K562 (cell line): ENCODE results near the gene GNG14. TPM values are rescaled to one million over a fixed set of nuclear protein-coding genes. Genes with fewer than 3 reads are reported as not detected.

Experiments
- CREB1 ChIP-seq, 2 experiments: sonication (generic) in 1 of 2; formaldehyde crosslinking in 1 of 2; IDR thresholded peaks; 2 replicates each; pipeline versions ENCODE4 v1.6.1 to v1.8.0; 2012 to 2022; ENCODE audit warnings: inconsistent platforms in 1 of 2, mild to moderate bottlenecking in 1 of 2, missing genetic modification reagents in 1 of 2, moderate library complexity in 1 of 2
- EGR1 ChIP-seq: fragments of 450-650 bp; conservative IDR thresholded peaks from 2 replicates; pipeline ENCODE4 v1.6.1; 2017; ENCODE audit warnings: mild to moderate bottlenecking
- ETS2 ChIP-seq: IDR thresholded peaks from 2 replicates; pipeline ENCODE4 v1.6.1; 2016; ENCODE audit warnings: borderline replicate concordance, missing genetic modification characterization, mild to moderate bottlenecking, moderate library complexity, missing compliant biosample characterization; ENCODE audit not compliant: poor library complexity, severe bottlenecking
- KAT8 ChIP-seq: fragments of 450-650 bp; IDR thresholded peaks from 2 replicates; pipeline ENCODE4 v1.6.1; 2016; ENCODE audit warnings: low read depth, mild to moderate bottlenecking
- NFYB ChIP-seq: IDR thresholded peaks from 2 replicates; pipeline ENCODE4 v1.6.1; 2011; ENCODE audit warnings: mild to moderate bottlenecking, moderate library complexity; ENCODE audit not compliant: insufficient read length; ENCODE audit errors: extremely low read depth
- NONO ChIP-seq, 2 experiments: fragments of 200-400 bp in 1 of 2; fragments of 450-650 bp in 1 of 2; formaldehyde crosslinking in 1 of 2; IDR thresholded peaks; 2 replicates each; pipeline ENCODE4 v1.6.1; 2017; ENCODE audit warnings: low read depth in 2 of 2, mild to moderate bottlenecking in 2 of 2, moderate library complexity in 2 of 2, low read length in 1 of 2
- RHOXF2B ChIP-seq: fragments of 250-450 bp; sonication (Bioruptor Pico); conservative IDR thresholded peaks from 2 replicates; pipeline ENCODE4 v1.5.1; 2021
- SMAD3 ChIP-seq: fragments of 450-650 bp; formaldehyde crosslinking; conservative IDR thresholded peaks from 2 replicates; pipeline ENCODE4 v1.4.0; 2020; ENCODE audit warnings: mild to moderate bottlenecking
- SP2 ChIP-seq: IDR thresholded peaks from 2 replicates; pipeline ENCODE4 v1.6.1; 2011; ENCODE audit warnings: mild to moderate bottlenecking, low read depth, low read length, moderate library complexity; ENCODE audit not compliant: poor library complexity, severe bottlenecking; ENCODE audit errors: extremely low read depth
- TBP ChIP-seq: optimal IDR thresholded peaks from 2 replicates; pipeline ENCODE3; 2011; ENCODE audit warnings: low read depth, low read length, improper control_type of control experiment
- TOE1 ChIP-seq, 2 experiments: fragments of 450-650 bp in 1 of 2; sonication (generic) in 1 of 2; formaldehyde crosslinking in 1 of 2; IDR thresholded peaks; 2 replicates each; pipeline versions ENCODE4 v1.7.1 to v1.8.0; 2016 to 2022; ENCODE audit warnings: borderline replicate concordance in 2 of 2, mild to moderate bottlenecking in 2 of 2, antibody characterized with exemption in 1 of 2, inconsistent platforms in 1 of 2, low read depth in 1 of 2, missing genetic modification reagents in 1 of 2, moderate library complexity in 1 of 2
- YBX1 ChIP-seq: fragments of 450-650 bp; IDR thresholded peaks from 2 replicates; pipeline ENCODE4 v1.7.1; 2016; ENCODE audit warnings: mild to moderate bottlenecking
- ZKSCAN8 ChIP-seq: fragments of 200-800 bp; sonication (Bioruptor generic); IDR thresholded peaks from 2 replicates; pipeline ENCODE4 v1.6.1; 2016; ENCODE audit warnings: missing genetic modification characterization, missing compliant biosample characterization
- ZNF24 ChIP-seq: fragments of 450-650 bp; IDR thresholded peaks from 2 replicates; pipeline ENCODE4 v1.6.1; 2016
- ZNF583 ChIP-seq: fragments of 250-450 bp; sonication (Bioruptor Pico); IDR thresholded peaks from 2 replicates; pipeline ENCODE4 v1.4.0; 2020
- polyA plus RNA-seq, 8 experiments: library from polyadenylated mRNA; depleted of rRNA in 4 of 8; stranded (reverse) in 5 of 8; unstranded in 3 of 8; fragments of >200 nt; fragmentation: Nextera tagmentation in 2 of 8; fragmentation: Illumina TruSeq in 1 of 8; extraction: Ambion mirVana in 2 of 8; extraction: Trizol in 1 of 8; gene quantifications; 2 replicates each; pipeline versions ENCODE4 v1.2.1 to v1.2.3, GENCODE V29; 2011 to 2014; ENCODE audit warnings: inconsistent platforms in 1 of 8, missing spikeins in 1 of 8
- total RNA-seq, 7 experiments: library from RNA; depleted of rRNA in 6 of 7; stranded (reverse); fragments of >200 nt in 6 of 7; fragmentation: Illumina TruSeq in 2 of 7; extraction: Trizol in 2 of 7; gene quantifications; 2 replicates each; pipeline versions ENCODE4 v1.2.1 to v1.2.3, GENCODE V29; 2011 to 2021; ENCODE audit warnings: low replicate concordance in 1 of 7
- TF ChIP-seq, protein P1 (sequence below): fragments of 450-650 bp; IDR thresholded peaks from 2 replicates; pipeline ENCODE4 v1.6.1; 2014; ENCODE audit warnings: low read depth, mild to moderate bottlenecking, moderate library complexity, borderline replicate concordance
- TF ChIP-seq, protein P2 (sequence below): fragments of 450-650 bp; formaldehyde crosslinking; IDR thresholded peaks from 2 replicates; pipeline ENCODE4 v1.4.0; 2020; ENCODE audit warnings: mild to moderate bottlenecking
- TF ChIP-seq, protein P3 (sequence below): IDR thresholded peaks from 2 replicates; pipeline ENCODE4 v1.6.1; 2014; ENCODE audit warnings: antibody characterized with exemption
- TF ChIP-seq, protein P4 (sequence below): fragments of 450-650 bp; IDR thresholded peaks from 2 replicates; pipeline ENCODE4 v1.6.1; 2016; ENCODE audit warnings: mild to moderate bottlenecking

The GNG14 gene
- total and polyA plus RNA-seq, 9 of the 15 experiments (the other 6 are each of a cell fraction or from before 2014, with no cell fraction given) = not detected

DNA sequence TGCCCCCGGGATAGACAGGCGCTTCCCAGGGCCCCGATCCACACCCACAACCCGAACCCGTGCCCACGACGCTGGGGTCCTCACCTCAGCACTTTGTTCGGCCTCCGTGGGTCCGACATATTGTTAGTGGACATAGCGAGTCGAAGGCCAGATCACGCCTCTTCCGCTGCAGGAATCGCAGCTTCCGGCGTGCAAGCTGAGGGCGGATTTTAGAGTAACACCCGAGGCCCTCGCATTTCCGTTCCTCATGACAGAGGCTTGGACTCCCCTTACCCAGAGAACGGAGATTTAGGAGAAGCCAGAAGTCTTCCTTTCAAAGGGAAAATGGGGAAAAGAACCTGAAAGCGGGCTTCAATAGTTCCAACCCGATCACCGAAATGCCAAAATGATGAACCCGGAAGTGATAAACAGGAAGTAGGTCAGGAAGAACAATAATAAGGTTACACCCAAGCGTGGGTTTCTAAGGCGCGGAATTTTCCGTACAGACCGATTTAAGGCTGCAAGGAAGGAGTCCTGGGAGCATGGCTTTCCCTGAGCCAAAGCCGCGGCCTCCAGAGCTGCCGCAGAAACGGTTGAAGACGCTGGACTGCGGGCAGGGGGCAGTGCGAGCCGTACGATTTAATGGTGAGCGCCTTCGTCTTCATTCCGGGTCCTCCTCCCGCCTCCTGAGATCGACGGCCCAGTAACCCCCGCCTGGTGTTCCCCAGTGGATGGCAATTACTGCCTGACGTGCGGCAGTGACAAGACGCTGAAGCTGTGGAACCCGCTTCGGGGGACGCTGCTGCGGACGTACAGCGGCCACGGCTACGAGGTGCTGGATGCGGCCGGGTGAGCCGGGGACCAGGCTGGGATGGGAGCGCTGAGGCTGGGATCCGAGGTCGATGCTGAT is 18.3 kb upstream of the GNG14 start (continued):
- TF ChIP-seq YBX1 (no peak), ZNF583 (CRISPR knock-in tag) (no peak), ETS2 (tag) (no peak), NONO (IDR thresholded peaks at IDR 0.05; ENCODE audit: low read depth in 2 of 2, low read length in 1 of 2) (0 out of 4 replicates have a peak, but pooled peaks of 1 of the 2 experiments have one; percentile 41), ZKSCAN8 (CRISPR knock-in tag) (no peak), EGR1 (peak; percentile 76), SMAD3 (CRISPR knock-in tag) (peak; percentile 82), SP2 (no peak), CREB1 (IDR thresholded peaks at IDR 0.05) (no peak; the same call in 1 of the 2 replicates), CREB1 (CRISPR knock-in tag; IDR thresholded peaks at IDR 0.05) (0 out of 2 replicates have a peak, but pooled peaks have one; percentile 38), ZNF24 (no peak), KAT8 (peak; percentile 95), RHOXF2B (0 out of 2 replicates have a peak, but pooled peaks have one; percentile 35), TBP (peak; percentile 57), NFYB (no peak), TOE1 (IDR thresholded peaks at IDR 0.05; ENCODE audit: borderline replicate concordance) (peak; percentile 81; the same call in 1 of the 2 replicates), TOE1 (CRISPR knock-in tag; IDR thresholded peaks at IDR 0.05; ENCODE audit: borderline replicate concordance, low read depth) (no peak)
- TF ChIP-seq, protein P1, sequence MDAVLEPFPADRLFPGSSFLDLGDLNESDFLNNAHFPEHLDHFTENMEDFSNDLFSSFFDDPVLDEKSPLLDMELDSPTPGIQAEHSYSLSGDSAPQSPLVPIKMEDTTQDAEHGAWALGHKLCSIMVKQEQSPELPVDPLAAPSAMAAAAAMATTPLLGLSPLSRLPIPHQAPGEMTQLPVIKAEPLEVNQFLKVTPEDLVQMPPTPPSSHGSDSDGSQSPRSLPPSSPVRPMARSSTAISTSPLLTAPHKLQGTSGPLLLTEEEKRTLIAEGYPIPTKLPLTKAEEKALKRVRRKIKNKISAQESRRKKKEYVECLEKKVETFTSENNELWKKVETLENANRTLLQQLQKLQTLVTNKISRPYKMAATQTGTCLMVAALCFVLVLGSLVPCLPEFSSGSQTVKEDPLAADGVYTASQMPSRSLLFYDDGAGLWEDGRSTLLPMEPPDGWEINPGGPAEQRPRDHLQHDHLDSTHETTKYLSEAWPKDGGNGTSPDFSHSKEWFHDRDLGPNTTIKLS = 0 out of 2 replicates have a peak, but pooled peaks have one; percentile 39
- TF ChIP-seq, protein P2, sequence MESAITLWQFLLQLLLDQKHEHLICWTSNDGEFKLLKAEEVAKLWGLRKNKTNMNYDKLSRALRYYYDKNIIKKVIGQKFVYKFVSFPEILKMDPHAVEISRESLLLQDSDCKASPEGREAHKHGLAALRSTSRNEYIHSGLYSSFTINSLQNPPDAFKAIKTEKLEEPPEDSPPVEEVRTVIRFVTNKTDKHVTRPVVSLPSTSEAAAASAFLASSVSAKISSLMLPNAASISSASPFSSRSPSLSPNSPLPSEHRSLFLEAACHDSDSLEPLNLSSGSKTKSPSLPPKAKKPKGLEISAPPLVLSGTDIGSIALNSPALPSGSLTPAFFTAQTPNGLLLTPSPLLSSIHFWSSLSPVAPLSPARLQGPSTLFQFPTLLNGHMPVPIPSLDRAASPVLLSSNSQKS = no peak
- TF ChIP-seq, protein P3, sequence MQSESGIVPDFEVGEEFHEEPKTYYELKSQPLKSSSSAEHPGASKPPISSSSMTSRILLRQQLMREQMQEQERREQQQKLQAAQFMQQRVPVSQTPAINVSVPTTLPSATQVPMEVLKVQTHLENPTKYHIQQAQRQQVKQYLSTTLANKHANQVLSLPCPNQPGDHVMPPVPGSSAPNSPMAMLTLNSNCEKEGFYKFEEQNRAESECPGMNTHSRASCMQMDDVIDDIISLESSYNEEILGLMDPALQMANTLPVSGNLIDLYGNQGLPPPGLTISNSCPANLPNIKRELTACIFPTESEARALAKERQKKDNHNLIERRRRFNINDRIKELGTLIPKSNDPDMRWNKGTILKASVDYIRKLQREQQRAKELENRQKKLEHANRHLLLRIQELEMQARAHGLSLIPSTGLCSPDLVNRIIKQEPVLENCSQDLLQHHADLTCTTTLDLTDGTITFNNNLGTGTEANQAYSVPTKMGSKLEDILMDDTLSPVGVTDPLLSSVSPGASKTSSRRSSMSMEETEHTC = no peak
- TF ChIP-seq, protein P4, sequence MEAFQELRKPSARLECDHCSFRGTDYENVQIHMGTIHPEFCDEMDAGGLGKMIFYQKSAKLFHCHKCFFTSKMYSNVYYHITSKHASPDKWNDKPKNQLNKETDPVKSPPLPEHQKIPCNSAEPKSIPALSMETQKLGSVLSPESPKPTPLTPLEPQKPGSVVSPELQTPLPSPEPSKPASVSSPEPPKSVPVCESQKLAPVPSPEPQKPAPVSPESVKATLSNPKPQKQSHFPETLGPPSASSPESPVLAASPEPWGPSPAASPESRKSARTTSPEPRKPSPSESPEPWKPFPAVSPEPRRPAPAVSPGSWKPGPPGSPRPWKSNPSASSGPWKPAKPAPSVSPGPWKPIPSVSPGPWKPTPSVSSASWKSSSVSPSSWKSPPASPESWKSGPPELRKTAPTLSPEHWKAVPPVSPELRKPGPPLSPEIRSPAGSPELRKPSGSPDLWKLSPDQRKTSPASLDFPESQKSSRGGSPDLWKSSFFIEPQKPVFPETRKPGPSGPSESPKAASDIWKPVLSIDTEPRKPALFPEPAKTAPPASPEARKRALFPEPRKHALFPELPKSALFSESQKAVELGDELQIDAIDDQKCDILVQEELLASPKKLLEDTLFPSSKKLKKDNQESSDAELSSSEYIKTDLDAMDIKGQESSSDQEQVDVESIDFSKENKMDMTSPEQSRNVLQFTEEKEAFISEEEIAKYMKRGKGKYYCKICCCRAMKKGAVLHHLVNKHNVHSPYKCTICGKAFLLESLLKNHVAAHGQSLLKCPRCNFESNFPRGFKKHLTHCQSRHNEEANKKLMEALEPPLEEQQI = no peak; the same call in 1 of the 2 replicates
